Spinal cord (tissue), 10 donors: ENCODE data around the gene ITGB3. TPM values are rescaled to one million over a fixed set of nuclear protein-coding genes. Genes with fewer than 3 reads are reported as not detected.

Experiments
- DNase-seq, 6 donors: peaks; one replicate each; pipeline versions ENCODE4 v3.0.0 to v3.0.0-alpha.2; 2013 to 2015; ENCODE audit warnings: low spot score in 6 of 6, low read depth in 4 of 6
- H3K27ac ChIP-seq: one replicate; pipeline ENCODE4 v1.5.1; 2013; ENCODE audit warnings: low read depth, low read length, control low read depth
- H3K27me3 ChIP-seq: one replicate; pipeline ENCODE4 v1.6.1; 2013; ENCODE audit warnings: low read length; ENCODE audit not compliant: control insufficient read depth, insufficient read depth
- H3K36me3 ChIP-seq: one replicate; pipeline ENCODE4 v1.6.1; 2013; ENCODE audit warnings: low read length; ENCODE audit not compliant: control insufficient read depth, insufficient read depth
- H3K4me1 ChIP-seq: one replicate; pipeline ENCODE4 v1.6.1; 2013; ENCODE audit warnings: low read length; ENCODE audit not compliant: control insufficient read depth, insufficient read depth
- H3K4me3 ChIP-seq: one replicate; pipeline ENCODE4 v1.5.1; 2013; ENCODE audit warnings: low read depth, low read length, control low read depth
- H3K9me3 ChIP-seq: one replicate; pipeline ENCODE4 v1.6.1; 2013; ENCODE audit warnings: low read length; ENCODE audit not compliant: control insufficient read depth, insufficient read depth
- WGBS: methylation state at CpG from one replicate; pipeline ENCODE4 v1.1.5; 2013; ENCODE audit warnings: missing lambda C conversion rate; ENCODE audit not compliant: insufficient coverage; 5-methylcytosine and 5-hydroxymethylcytosine counted together
- polyA plus RNA-seq, 2 donors: library from polyadenylated mRNA; unstranded; fragments of 120-200 nt; gene quantifications; one replicate each; pipeline ENCODE4 v1.2.1, GENCODE V29; 2013; ENCODE audit not compliant: insufficient read length in 2 of 2
- total RNA-seq, 2 donors: library from RNA; depleted of rRNA in 1 of 2; stranded (reverse); fragments of 120-200 nt in 1 of 2; fragments of >200 nt in 1 of 2; gene quantifications; one replicate each; pipeline versions ENCODE4 v1.2.3 to v1.2.4, GENCODE V29; 2013 to 2014
- donor health status: healthy.

Gene ITGB3
- total and polyA plus RNA-seq, 4 donors: 2.6 to 7.5 (median 3.6) TPM

GRCh38 chr17:47301161-47301560, 47.5 kb downstream of the ITGB3 start:
- Histone ChIP-seq H3K4me1 (peaks cover 3% of the 10 kb centered on the region), H3K27me3 (no peaks in the 10 kb centered on the region), H3K27ac (no peak overlapping the region), H3K9me3 (no peaks in the 10 kb centered on the region), H3K36me3 (no peaks in the 10 kb centered on the region), H3K4me3 (no peak overlapping the region)
- WGBS: 100% methylated on average over 1 of the region's 3 CpGs
- DNase-seq: no peak

GRCh38 chr17:47301831-47302230, 48.2 kb downstream of the ITGB3 start:
- Histone ChIP-seq H3K27me3 (no peaks in the 10 kb centered on the region), H3K9me3 (no peaks in the 10 kb centered on the region), H3K27ac (no peak overlapping the region), H3K4me1 (no peaks in the 10 kb centered on the region), H3K36me3 (no peaks in the 10 kb centered on the region), H3K4me3 (no peak overlapping the region)
- DNase-seq: no peak
- no CpG with 5 or more reads among the region's 2 CpGs for WGBS

GRCh38 chr17:47304186-47304585, 50.6 kb downstream of the ITGB3 start:
- no peak for DNase-seq

GRCh38 chr17:47305302-47305923, 51.8 kb downstream of the ITGB3 start:
- Histone ChIP-seq H3K36me3 (no peaks in the 10 kb centered on the region), H3K9me3 (no peaks in the 10 kb centered on the region), H3K27ac (no peak overlapping the region), H3K4me1 (no peaks in the 10 kb centered on the region), H3K4me3 (no peak overlapping the region), H3K27me3 (no peaks in the 10 kb centered on the region)
- WGBS: 100% methylated on average over 1 of the region's 4 CpGs
- no peak for DNase-seq

More at GRCh38 chr17:47304186-47304585, 50.6 kb downstream of the ITGB3 start:
- Histone ChIP-seq H3K27me3 (no peaks in the 10 kb centered on the region), H3K36me3 (no peaks in the 10 kb centered on the region), H3K9me3 (no peaks in the 10 kb centered on the region), H3K4me3 (no peak overlapping the region), H3K27ac (no peak overlapping the region), H3K4me1 (no peaks in the 10 kb centered on the region)
- no CpG with 5 or more reads among the region's 1 CpG for WGBS

GRCh38 chr17:47310186-47310733, 56.6 kb downstream of the ITGB3 start:
- Histone ChIP-seq H3K27me3 (no peaks in the 10 kb centered on the region), H3K4me1 (peaks cover 2% of the 10 kb centered on the region), H3K4me3 (no peak overlapping the region), H3K36me3 (no peaks in the 10 kb centered on the region), H3K9me3 (no peaks in the 10 kb centered on the region), H3K27ac (no peak overlapping the region)
- DNase-seq: no peak
- WGBS: 43% methylated on average over 1 of the region's 4 CpGs

GRCh38 chr17:47311420-47311819, 57.8 kb downstream of the ITGB3 start:
- no peak for DNase-seq
- Histone ChIP-seq H3K4me3 (no peak overlapping the region), H3K9me3 (no peaks in the 10 kb centered on the region), H3K27ac (no peak overlapping the region), H3K36me3 (no peaks in the 10 kb centered on the region), H3K27me3 (no peaks in the 10 kb centered on the region), H3K4me1 (peaks cover 2% of the 10 kb centered on the region)

GRCh38 chr17:47315451-47316266, 62.0 kb downstream of the ITGB3 start:
- DNase-seq: peak in 4 of 6 donors; percentile 50 to 93 (median 70)
- 0% methylated on average over 3 of the region's 7 CpGs for WGBS
- no peaks in the 10 kb centered on the region for H3K27me3 ChIP-seq
- no peaks in the 10 kb centered on the region for H3K9me3 ChIP-seq
- H3K27ac ChIP-seq: peak overlapping the region; percentile 29
- no peaks in the 10 kb centered on the region for H3K36me3 ChIP-seq
- no peak overlapping the region for H3K4me3 ChIP-seq
- peaks cover 2% of the 10 kb centered on the region for H3K4me1 ChIP-seq

- WGBS: no CpG with 5 or more reads among the region's 3 CpGs
These were observed 62.7 kb downstream of the ITGB3 start for GRCh38 chr17:47316311-47316710.

GRCh38 chr17:47317119-47317518, 63.5 kb downstream of the ITGB3 start:
- 67% methylated on average over 1 of the region's 2 CpGs for whole genome bisulfite sequencing
- H3K4me1 ChIP-seq: peaks cover 2% of the 10 kb centered on the region
- H3K4me3 ChIP-seq: no peak overlapping the region
- no peak overlapping the region for H3K27ac ChIP-seq
- DNase-seq: no peak
- no peaks in the 10 kb centered on the region for H3K36me3 ChIP-seq
- H3K9me3 ChIP-seq: peaks cover 3% of the 10 kb centered on the region
- H3K27me3 ChIP-seq: no peaks in the 10 kb centered on the region

More at GRCh38 chr17:47316311-47316710, 62.7 kb downstream of the ITGB3 start:
- Histone ChIP-seq H3K27ac (peak overlapping the region; percentile 29), H3K9me3 (peaks cover 2% of the 10 kb centered on the region), H3K4me3 (no peak overlapping the region), H3K4me1 (peaks cover 2% of the 10 kb centered on the region), H3K27me3 (no peaks in the 10 kb centered on the region), H3K36me3 (no peaks in the 10 kb centered on the region)
- no peak for DNase-seq
